Activated naive CD8-positive, alpha-beta T cell (primary cell): ENCODE data around the gene MEDAG.

Experiments used
- H3K27ac Mint-ChIP-seq: one replicate; pipeline ENCODE4 v1.8.0; 2021; ENCODE audit warnings: mixed read lengths
- H3K27me3 Mint-ChIP-seq: one replicate; pipeline ENCODE4 v1.8.0; 2021; ENCODE audit warnings: mixed read lengths
- H3K36me3 Mint-ChIP-seq: one replicate; pipeline ENCODE4 v1.8.0; 2021; ENCODE audit warnings: mixed read lengths
- H3K4me1 Mint-ChIP-seq: one replicate; pipeline ENCODE4 v1.8.0; 2021; ENCODE audit warnings: low read depth, mixed read lengths
- H3K4me3 Mint-ChIP-seq: one replicate; pipeline ENCODE4 v1.8.0; 2021; ENCODE audit warnings: mild to moderate bottlenecking, mixed read lengths
- H3K9me3 Mint-ChIP-seq: one replicate; pipeline ENCODE4 v1.8.0; 2021; ENCODE audit warnings: low read depth, mixed read lengths

Gene MEDAG

DNA sequence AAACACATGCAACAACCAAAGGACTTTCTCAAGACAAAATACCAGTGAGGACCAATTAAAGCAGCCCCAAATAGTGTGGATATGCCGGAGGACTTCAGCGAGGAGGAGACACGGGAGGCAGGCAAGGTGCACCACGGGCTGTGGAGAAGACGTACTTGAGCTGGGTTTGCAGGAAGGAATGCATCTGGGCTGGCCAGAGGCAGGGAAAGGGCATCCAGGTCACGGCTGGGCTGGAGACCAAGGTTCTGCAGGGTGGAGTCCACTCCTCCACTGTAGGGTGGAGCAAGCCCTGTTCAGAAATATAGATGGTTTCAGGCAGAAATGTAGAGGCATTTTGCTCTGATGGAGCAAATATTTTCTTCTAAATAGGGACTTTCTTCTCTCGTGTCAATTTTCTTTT is 36.6 kb upstream of the MEDAG start:
- Mint-ChIP-seq H3K4me3 (no peak overlapping the region), H3K36me3 (no peaks in the 10 kb centered on the region), H3K27me3 (peaks cover 2% of the 10 kb centered on the region), H3K9me3 (no peaks in the 10 kb centered on the region), H3K4me1 (peaks cover 2% of the 10 kb centered on the region), H3K27ac (no peak overlapping the region)

DNA sequence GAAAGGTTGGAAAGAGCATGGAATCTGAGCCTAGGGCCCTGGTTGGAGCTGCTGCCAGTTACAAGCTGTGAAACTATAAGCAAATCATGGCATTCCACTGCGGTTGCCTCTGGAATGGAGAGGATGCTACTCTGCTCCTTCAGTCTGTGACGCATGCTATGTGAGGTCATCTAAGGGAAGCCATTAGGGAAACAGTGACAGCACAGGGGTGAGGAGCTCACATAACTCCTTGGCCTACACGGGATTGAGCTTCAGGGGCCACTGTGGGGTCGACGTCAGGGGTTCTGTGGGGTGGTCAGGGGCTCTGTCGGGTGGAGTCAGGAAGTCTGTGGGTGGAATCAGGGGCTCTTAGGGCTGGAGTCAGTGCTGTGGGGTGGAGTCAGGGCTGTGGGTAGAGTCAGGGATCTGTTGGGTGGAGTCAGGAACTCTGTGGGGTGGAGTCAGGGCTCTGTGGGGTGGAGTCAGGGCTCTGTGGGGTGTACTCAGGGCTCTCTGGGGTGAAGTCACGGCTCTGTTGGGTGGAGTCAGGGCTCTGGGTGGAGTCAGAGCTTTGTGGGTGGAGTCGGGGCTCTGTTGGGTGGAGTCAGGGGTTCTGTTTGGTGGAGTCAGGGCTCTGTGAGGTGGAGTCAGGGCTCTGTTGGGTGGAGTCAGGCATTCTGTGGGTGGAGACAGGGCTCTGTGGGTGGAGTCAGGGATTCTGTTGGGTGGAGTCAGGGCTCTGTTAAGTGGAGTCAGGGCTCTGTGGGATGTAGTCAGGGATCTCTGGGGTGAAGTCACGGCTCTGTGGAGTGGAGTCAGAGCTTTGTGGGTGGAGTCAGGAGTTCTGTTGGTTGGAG is 35.8 kb upstream of the MEDAG start:
- Mint-ChIP-seq H3K4me3 (no peak overlapping the region), H3K36me3 (no peaks in the 10 kb centered on the region), H3K27me3 (peaks cover 2% of the 10 kb centered on the region), H3K27ac (no peak overlapping the region), H3K4me1 (peaks cover 2% of the 10 kb centered on the region), H3K9me3 (no peaks in the 10 kb centered on the region)

DNA sequence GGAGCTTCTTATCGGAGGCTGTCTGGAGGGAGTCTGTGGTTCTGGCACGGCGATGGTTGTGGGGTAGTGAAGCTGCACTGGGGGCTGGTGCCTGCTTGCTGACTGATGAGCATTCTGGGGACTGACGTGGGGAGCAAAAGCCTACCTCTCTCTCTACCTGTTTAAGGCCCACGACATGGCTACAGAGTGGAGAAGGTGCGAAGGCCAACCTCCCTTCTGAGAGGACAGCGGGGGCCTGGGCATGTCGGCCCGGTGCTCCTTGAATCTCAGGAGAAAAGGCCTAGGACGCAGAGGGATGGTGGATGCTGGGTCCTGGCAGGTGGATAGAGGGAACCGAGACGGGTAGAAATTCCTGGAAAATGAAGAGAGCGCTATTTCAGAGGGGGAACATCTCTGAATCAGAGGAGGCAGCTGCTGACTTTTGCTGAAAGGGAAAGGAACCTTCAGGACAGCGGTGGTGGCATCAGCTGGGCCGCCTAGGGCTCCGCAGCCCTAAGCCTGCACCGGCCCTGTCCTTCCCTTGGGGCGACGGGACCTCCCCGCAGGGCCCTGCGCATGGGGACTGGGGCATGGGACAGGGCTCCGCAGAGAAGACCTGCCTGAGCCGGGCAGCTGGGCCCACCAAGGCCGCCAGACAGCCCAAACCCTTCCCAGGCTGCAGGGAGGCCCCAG is 35.0 kb upstream of the MEDAG start:
- H3K4me3 Mint-ChIP-seq = no peak overlapping the region

GRCh38 chr13:30871588-30872275 is 34.3 kb upstream of the MEDAG start:
- no peak overlapping the region for H3K27ac Mint-ChIP-seq
- no peak overlapping the region for H3K4me3 Mint-ChIP-seq
- H3K36me3 Mint-ChIP-seq = no peaks in the 10 kb centered on the region
- H3K4me1 Mint-ChIP-seq = no peaks in the 10 kb centered on the region
- H3K27me3 Mint-ChIP-seq = no peaks in the 10 kb centered on the region
- no peaks in the 10 kb centered on the region for H3K9me3 Mint-ChIP-seq

More for the DNA sequence above, 35.0 kb upstream of the MEDAG start:
- Mint-ChIP-seq H3K4me1 (no peaks in the 10 kb centered on the region), H3K27ac (no peak overlapping the region), H3K27me3 (no peaks in the 10 kb centered on the region), H3K36me3 (no peaks in the 10 kb centered on the region), H3K9me3 (no peaks in the 10 kb centered on the region)

DNA sequence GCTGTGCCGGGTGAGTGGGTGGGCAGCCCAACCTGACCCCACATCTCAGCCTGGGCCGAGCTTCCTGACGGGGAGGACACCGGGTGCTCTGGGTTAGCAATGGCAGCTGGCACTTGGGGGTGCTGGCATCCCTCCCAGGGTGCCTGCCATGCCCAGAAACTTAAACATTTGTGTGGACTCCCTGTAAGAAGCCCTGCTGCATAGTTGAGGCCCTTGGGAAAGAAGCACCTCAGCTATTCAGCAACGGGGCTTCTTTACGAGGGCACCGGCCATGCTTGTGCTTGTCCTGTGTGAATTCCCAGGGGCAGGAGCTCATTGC is 33.8 kb upstream of the MEDAG start:
- Mint-ChIP-seq H3K4me3 (no peak overlapping the region), H3K27ac (no peak overlapping the region), H3K9me3 (no peaks in the 10 kb centered on the region), H3K36me3 (no peaks in the 10 kb centered on the region), H3K27me3 (no peaks in the 10 kb centered on the region), H3K4me1 (no peaks in the 10 kb centered on the region)

DNA sequence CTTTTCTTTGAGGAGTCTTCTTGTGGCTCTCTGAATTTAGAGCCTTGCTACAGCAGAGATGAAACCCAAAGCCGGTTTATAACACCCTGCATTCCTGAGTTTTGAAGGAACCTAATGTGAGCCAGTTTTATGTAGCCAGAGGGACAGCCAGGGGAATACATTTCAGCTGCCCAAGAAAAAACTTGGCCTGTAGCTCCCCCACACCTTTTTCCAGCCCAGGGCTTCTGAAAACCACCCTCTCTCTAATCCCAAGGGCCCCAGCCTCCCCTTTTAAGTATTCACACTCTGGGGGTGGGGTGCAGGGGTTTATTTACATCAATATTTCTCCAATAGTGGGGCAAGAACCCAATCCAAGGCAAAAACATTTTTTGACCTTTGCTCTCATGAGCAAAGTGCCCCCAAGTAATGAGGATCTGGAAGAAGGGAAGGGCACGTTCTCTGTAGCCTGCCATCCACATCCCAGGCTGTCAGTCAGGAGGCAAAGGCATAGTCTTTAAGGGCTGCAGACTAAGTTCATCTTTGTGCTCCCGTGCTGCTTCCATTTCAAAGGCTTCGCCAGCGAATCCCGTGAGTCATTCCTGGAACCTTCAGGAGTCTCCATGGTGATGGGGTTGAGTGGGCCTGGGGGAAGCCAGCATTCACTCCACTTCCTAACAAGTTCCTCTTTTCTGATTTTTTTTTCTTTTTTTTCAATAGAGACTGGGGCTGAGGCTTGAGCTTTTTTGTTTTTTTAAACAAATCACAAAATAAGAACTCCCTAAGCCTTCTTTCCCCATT is 33.2 kb upstream of the MEDAG start:
- Mint-ChIP-seq H3K27ac (no peak overlapping the region), H3K4me1 (no peaks in the 10 kb centered on the region), H3K36me3 (no peaks in the 10 kb centered on the region), H3K9me3 (no peaks in the 10 kb centered on the region), H3K27me3 (no peaks in the 10 kb centered on the region), H3K4me3 (no peak overlapping the region)

- Mint-ChIP-seq H3K4me1 (no peaks in the 10 kb centered on the region), H3K9me3 (no peaks in the 10 kb centered on the region), H3K27ac (no peak overlapping the region), H3K4me3 (no peak overlapping the region), H3K36me3 (no peaks in the 10 kb centered on the region), H3K27me3 (no peaks in the 10 kb centered on the region)
These were observed 32.6 kb upstream of the MEDAG start for GRCh38 chr13:30873499-30873898.

GRCh38 chr13:30874111-30874510 is 32.0 kb upstream of the MEDAG start:
- no peaks in the 10 kb centered on the region for H3K36me3 Mint-ChIP-seq
- H3K27ac Mint-ChIP-seq = no peak overlapping the region
- no peak overlapping the region for H3K4me3 Mint-ChIP-seq
- no peaks in the 10 kb centered on the region for H3K27me3 Mint-ChIP-seq
- no peaks in the 10 kb centered on the region for H3K4me1 Mint-ChIP-seq
- H3K9me3 Mint-ChIP-seq = no peaks in the 10 kb centered on the region

- Mint-ChIP-seq H3K9me3 (no peaks in the 10 kb centered on the region), H3K4me1 (no peaks in the 10 kb centered on the region), H3K27ac (no peak overlapping the region), H3K36me3 (no peaks in the 10 kb centered on the region), H3K27me3 (no peaks in the 10 kb centered on the region), H3K4me3 (no peak overlapping the region)
These were observed 31.5 kb upstream of the MEDAG start for GRCh38 chr13:30874561-30874960.

- Mint-ChIP-seq H3K4me3 (no peak overlapping the region), H3K27me3 (peaks cover 7% of the 10 kb centered on the region), H3K27ac (no peak overlapping the region), H3K36me3 (no peaks in the 10 kb centered on the region), H3K4me1 (no peaks in the 10 kb centered on the region), H3K9me3 (no peaks in the 10 kb centered on the region)
These were observed 28.7 kb upstream of the MEDAG start for GRCh38 chr13:30877335-30877734.

GRCh38 chr13:30880151-30880855 is 25.8 kb upstream of the MEDAG start:
- no peak overlapping the region for H3K4me3 Mint-ChIP-seq
- peaks cover 5% of the 10 kb centered on the region for H3K36me3 Mint-ChIP-seq
- H3K4me1 Mint-ChIP-seq = peaks cover 10% of the 10 kb centered on the region
- H3K27me3 Mint-ChIP-seq = peaks cover 9% of the 10 kb centered on the region
- H3K9me3 Mint-ChIP-seq = peaks cover 9% of the 10 kb centered on the region
- H3K27ac Mint-ChIP-seq = no peak overlapping the region

- H3K27me3 Mint-ChIP-seq = peaks cover 9% of the 10 kb centered on the region
- peaks cover 5% of the 10 kb centered on the region for H3K36me3 Mint-ChIP-seq
- no peak overlapping the region for H3K4me3 Mint-ChIP-seq
- no peak overlapping the region for H3K27ac Mint-ChIP-seq
- H3K9me3 Mint-ChIP-seq = peaks cover 9% of the 10 kb centered on the region
- peaks cover 11% of the 10 kb centered on the region for H3K4me1 Mint-ChIP-seq
These were observed 25.3 kb upstream of the MEDAG start for GRCh38 chr13:30880856-30881155.

DNA sequence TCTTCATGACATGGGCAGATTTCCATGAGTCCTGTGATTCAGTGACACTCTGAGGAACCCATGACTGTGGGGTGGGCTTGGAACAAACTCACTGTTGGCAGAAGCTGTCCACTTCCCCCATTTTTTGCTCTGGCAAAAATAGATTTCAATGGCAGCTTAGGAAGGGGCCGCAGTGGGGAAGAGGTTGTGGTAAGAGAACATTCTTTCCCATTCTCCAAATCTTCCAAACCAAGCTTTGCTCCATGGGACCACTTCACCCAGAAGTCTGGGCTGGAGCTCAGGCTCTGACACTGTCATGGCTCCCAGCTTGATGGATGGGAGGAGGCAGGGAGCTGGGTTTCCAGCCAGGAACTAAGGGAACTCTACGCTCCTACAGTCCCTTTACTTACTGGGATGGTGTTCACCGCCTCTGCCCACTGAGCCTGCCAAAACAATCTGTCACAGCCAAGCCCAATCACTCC is 24.9 kb upstream of the MEDAG start:
- Mint-ChIP-seq H3K27me3 (peaks cover 9% of the 10 kb centered on the region), H3K9me3 (peaks cover 9% of the 10 kb centered on the region), H3K4me1 (peaks cover 11% of the 10 kb centered on the region), H3K4me3 (no peak overlapping the region), H3K27ac (no peak overlapping the region), H3K36me3 (peaks cover 5% of the 10 kb centered on the region)

GRCh38 chr13:30882026-30882850 is 23.8 kb upstream of the MEDAG start:
- H3K27me3 Mint-ChIP-seq = peaks cover 12% of the 10 kb centered on the region

More at GRCh38 chr13:30882026-30882850, 23.8 kb upstream of the MEDAG start:
- peaks cover 5% of the 10 kb centered on the region for H3K36me3 Mint-ChIP-seq
- H3K9me3 Mint-ChIP-seq = peaks cover 9% of the 10 kb centered on the region
- H3K27ac Mint-ChIP-seq = no peak overlapping the region
- H3K4me1 Mint-ChIP-seq = peaks cover 11% of the 10 kb centered on the region
- H3K4me3 Mint-ChIP-seq = no peak overlapping the region
